Activated CD8-positive, alpha-beta T cell treated with anti-CD3 and anti-CD28 coated beads, Interleukin-2, amount 10 ng/mL, durations not matched to agents 7 days and 5 days (primary cell): Measurements from ENCODE around the gene CALM3. TPM values are rescaled to one million over a fixed set of nuclear protein-coding genes. Genes with fewer than 3 reads are reported as not detected.

ENCODE experiments used
- ATAC-seq: fragments of 150-1000 bp; cut with Tn5 transposase; one replicate; pipeline ENCODE4 v1.10.0; 2021; ENCODE audit warnings: moderate library complexity
- CTCF ChIA-PET: fragments of 350-600 bp; sonication (Branson Sonifier 250); formaldehyde crosslinking; loops from one replicate; lab custom pipeline; 2021; ENCODE audit warnings: antibody characterized with exemption; lab: Charles Lee
- POLR2A ChIA-PET: fragments of 350-600 bp; sonication (Branson Sonifier 250); formaldehyde crosslinking; loops from one replicate; lab custom pipeline; 2021; ENCODE audit warnings: antibody characterized with exemption; lab: Charles Lee
- DNase-seq: peaks from one replicate; pipeline ENCODE4 v3.0.0-alpha.2; 2020
- H3K27ac Mint-ChIP-seq: one replicate; pipeline ENCODE4 v1.8.0; 2021; ENCODE audit warnings: mild to moderate bottlenecking, mixed read lengths
- H3K27me3 Mint-ChIP-seq: one replicate; pipeline ENCODE4 v1.8.0; 2021; ENCODE audit warnings: low read depth, mixed read lengths
- H3K36me3 Mint-ChIP-seq: one replicate; pipeline ENCODE4 v1.8.0; 2021; ENCODE audit warnings: low read depth, mixed read lengths
- H3K4me1 Mint-ChIP-seq: one replicate; pipeline ENCODE4 v1.8.0; 2021; ENCODE audit warnings: low read depth, mixed read lengths
- H3K4me3 Mint-ChIP-seq: one replicate; pipeline ENCODE4 v1.8.0; 2021; ENCODE audit warnings: mild to moderate bottlenecking, mixed read lengths
- H3K9me3 Mint-ChIP-seq: one replicate; pipeline ENCODE4 v1.8.0; 2022; ENCODE audit warnings: mixed read lengths; ENCODE audit not compliant: insufficient read depth
- total RNA-seq, 2 experiments: library from RNA; stranded (reverse); gene quantifications; one replicate each; pipeline ENCODE4 v1.2.3, GENCODE V29; 2021

The CALM3 gene
- total RNA-seq, 2 experiments from 2014 or later, result 646 to 682 TPM

DNA sequence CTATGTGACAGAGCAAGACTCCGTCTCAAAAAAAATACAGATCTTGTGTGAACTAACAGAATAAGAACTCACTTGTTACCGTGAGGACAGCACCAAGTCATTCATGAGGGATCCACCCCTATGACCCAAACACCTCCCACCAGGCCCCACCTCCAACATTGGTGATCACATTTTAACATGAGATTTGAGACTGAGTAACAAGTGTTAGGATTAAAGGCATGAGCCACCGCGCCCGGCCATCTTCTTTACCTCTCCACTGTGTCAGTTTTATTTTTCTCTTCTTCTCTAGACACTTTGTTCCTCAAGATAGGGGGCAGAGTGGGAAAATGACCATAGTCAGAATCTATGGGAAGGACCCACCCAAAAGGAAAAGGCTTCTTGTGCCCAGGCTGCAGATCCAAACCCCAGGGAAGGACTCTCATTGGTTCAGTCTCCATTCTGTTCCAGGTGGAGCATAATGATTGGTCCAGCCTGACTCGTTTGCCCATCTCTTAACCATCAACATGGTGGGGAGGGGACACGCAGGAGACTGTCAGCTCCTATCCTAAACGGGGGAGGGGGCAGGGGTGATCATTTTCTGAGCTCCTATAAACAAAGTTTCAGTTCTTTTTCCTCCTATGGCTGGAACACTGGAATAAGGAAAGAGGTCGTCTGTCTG, 1.3 kb upstream of the CALM3 start:
- Mint-ChIP-seq H3K27ac (peak overlapping the region; percentile 100), H3K4me1 (peaks cover 34% of the 10 kb centered on the region), H3K27me3 (peaks cover 3% of the 10 kb centered on the region), H3K36me3 (peaks cover 42% of the 10 kb centered on the region), H3K9me3 (peaks cover 17% of the 10 kb centered on the region), H3K4me3 (peak overlapping the region; percentile 100)
- POLR2A ChIA-PET, result interaction anchor here (0.6 to 4.1 kb wide), 19 partner anchors 11 to 513 kb away, joined by 3 to 84 read pairs (median 6); partner anchors contain the start of genes DACT3, SLC1A5 and ZC3H4
- ATAC-seq (no peak), DNase-seq (peak; percentile 31)
- CTCF ChIA-PET, result interaction anchor here (0.8 to 6.7 kb wide), 14 partner anchors 11 to 128 kb away, joined by 3 to 84 read pairs (median 6); partner anchors contain the start of genes DACT3 and PRKD2

DNA sequence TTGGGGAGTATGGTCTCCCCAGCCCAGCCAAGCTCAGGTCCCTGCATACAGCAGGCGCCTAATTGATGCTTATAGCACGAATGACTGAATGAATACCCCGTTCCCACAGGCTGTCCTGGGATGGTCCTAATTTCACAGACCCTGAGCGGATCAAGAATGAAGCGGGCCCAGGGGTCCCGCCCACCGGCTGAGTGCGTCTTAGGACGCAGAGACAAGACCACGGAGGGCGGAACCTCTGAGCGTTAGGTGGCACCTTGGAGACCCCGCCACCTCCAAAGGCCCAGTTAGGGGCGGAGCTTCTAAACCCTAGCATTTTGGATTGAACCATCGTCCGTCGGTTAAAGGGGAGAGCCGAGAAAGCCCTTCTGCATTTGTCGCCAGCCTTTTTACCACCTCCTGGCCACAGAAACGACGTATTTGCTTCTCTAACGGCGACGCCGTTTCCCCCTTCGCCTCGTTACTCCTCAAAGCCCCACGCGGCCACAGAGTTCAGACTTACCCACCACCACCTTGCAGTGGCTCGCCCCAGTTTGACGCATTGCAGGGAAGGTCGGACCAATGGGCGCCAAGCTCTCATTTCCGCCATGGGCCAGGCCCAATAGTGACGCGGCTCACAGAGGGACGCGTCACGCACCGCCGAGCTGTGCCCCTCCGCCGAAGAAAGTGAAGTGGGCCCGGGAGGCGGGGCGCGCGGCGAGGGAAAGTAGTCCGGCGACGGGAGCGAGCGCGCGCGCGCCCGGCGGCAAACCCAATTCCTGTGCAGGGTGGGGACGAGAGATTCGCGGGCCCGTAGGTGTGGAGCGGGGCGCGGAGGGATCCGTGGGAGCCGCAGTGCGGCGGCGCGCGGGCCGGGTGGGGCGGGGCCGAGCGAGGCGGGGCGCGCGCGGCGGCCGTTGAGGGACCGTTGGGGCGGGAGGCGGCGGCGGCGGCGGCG, 479 bp upstream of the CALM3 start:
- ChIA-PET CTCF (interaction anchor here (0.6 to 6.7 kb wide), 15 partner anchors 12 to 748 kb away, joined by 3 to 84 read pairs (median 4); partner anchors contain the start of genes DACT3, DHX34 and PRKD2), POLR2A (interaction anchor here (0.5 to 4.1 kb wide), 30 partner anchors 10 to 674 kb away, joined by 3 to 84 read pairs (median 4); partner anchors contain the start of genes DACT3, SLC1A5 and ZC3H4)
- Mint-ChIP-seq H3K27me3 (peaks cover 3% of the 10 kb centered on the region), H3K4me3 (peak overlapping the region; percentile 100), H3K9me3 (peaks cover 17% of the 10 kb centered on the region), H3K4me1 (peaks cover 37% of the 10 kb centered on the region), H3K36me3 (peaks cover 46% of the 10 kb centered on the region), H3K27ac (peak overlapping the region; percentile 100)
- peak; percentile 91 for ATAC-seq
- peak; percentile 98 for DNase-seq

DNA sequence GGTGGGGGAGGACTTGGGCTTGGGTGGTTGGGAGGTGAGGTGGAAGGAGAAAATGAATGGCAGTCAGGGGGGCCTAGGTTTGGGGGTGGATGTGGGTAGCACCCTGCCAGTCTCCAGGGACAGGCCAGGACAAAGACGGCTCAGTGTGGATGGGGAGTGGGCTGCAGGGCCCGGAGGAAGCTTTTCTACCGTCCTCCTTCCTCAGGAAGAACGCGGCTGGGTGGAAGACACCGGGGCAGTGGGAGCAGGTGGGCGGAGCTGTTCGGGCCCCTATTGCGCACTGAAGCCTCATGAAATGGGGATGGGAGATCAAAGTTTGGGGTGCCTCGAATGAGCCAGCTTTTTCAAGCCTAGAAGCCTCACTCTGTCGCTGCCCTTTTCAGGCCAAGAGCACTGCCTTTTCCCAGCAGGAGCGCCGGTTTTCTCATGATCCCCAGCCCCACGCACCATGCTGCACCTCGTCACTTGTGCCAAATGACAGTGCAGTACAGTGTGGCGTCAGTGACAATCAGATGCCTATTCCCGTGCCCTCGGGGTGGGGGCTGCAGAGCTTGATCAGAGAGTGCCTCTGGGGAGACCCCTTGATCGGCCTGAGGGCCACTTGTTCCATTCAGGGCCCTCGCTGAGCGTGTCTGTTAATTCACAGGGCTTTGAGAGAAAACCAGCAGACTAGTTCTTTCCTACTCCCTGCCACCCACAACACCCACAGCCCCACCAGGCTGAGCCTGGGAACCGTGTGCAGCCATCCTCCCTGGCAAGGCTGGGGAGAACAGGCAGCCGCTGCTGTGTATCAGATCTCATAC, 1.5 kb downstream of the CALM3 start:
- Mint-ChIP-seq H3K27ac (peak overlapping the region; percentile 100), H3K4me1 (peaks cover 47% of the 10 kb centered on the region), H3K4me3 (peak overlapping the region; percentile 100), H3K36me3 (peaks cover 64% of the 10 kb centered on the region), H3K27me3 (peaks cover 3% of the 10 kb centered on the region), H3K9me3 (peaks cover 17% of the 10 kb centered on the region)
- ChIA-PET POLR2A (interaction anchor here (0.8 to 4.1 kb wide), 15 partner anchors 8 to 509 kb away, joined by 3 to 84 read pairs (median 8); partner anchors contain the start of genes DACT3 and PPP5C), CTCF (interaction anchor here (0.6 to 6.7 kb wide), 7 partner anchors 10 to 80 kb away, joined by 3 to 84 read pairs (median 5); partner anchors contain the start of gene DACT3)
- peak; percentile 52 for DNase-seq
- peak; percentile 18 for ATAC-seq

DNA sequence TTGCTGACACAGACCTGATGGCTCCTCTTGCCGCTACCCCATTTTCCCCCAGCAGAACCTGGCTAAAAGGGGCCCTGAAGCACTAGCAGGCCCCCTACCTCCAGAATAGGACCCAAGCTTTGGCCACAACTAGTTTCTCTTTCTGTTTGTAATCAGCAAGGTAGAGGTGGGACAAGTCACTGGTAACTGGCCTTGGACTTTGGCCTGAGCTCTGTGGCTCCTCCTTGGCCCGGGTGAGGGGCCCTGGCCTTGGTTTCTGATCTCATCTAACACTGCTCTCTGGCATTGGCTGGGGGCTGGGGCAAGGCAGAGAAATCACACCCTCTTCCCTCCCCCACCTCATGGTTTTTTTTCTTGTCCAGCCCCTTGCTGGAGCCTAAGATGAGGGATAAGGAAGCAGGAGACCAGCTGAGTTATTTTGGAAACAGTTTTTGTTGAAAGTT, 2.1 kb downstream of the CALM3 start:
- Mint-ChIP-seq H3K27me3 (peaks cover 3% of the 10 kb centered on the region), H3K9me3 (peaks cover 11% of the 10 kb centered on the region), H3K4me1 (peaks cover 53% of the 10 kb centered on the region), H3K4me3 (peak overlapping the region; percentile 100), H3K27ac (peak overlapping the region; percentile 100), H3K36me3 (peaks cover 65% of the 10 kb centered on the region)
- no peak for ATAC-seq
- DNase-seq, result no peak
- ChIA-PET CTCF (interaction anchor here (0.9 to 6.7 kb wide), 4 partner anchors 9 to 58 kb away, joined by 3 to 84 read pairs (median 21); partner anchors contain the start of gene DACT3), POLR2A (interaction anchor here (0.7 to 4.1 kb wide), 6 partner anchors 8 to 80 kb away, joined by 3 to 84 read pairs (median 8); no protein-coding TSS in a partner anchor)

DNA sequence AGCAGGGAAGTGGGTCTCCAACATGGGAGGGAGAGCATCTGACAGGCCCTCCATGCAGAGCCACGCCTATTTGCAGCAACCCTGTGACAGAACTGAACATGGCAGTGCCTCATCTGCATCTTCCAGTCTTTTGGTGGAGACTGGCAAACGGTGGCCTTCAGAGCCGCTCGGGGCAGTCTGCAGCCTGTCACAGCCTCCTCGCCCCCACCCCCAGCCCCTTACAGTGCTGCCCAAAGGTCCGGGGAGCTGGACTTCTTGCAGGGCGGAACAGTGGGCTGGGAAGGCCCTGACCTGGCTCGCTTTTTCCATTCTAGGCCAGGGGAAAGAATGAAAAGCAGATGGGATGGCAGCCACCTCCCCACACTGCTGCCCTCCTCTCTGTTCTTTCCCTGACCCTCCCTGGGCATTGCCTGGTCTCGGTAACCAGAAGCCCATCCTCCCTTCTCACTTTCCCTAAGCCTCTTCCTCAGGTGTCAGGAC, 2.7 kb downstream of the CALM3 start:
- H3K4me1 Mint-ChIP-seq, result peaks cover 56% of the 10 kb centered on the region
- POLR2A ChIA-PET, result interaction anchor here (0.7 to 4.1 kb wide), 4 partner anchors 7 to 66 kb away, joined by 3 to 84 read pairs (median 16); no protein-coding TSS in a partner anchor
- no peak for DNase-seq
- peak overlapping the region; percentile 100 for H3K4me3 Mint-ChIP-seq
- peaks cover 5% of the 10 kb centered on the region for H3K9me3 Mint-ChIP-seq
- peaks cover 66% of the 10 kb centered on the region for H3K36me3 Mint-ChIP-seq
- H3K27ac Mint-ChIP-seq, result peak overlapping the region; percentile 100
- CTCF ChIA-PET, result interaction anchor here (0.9 to 6.7 kb wide), 4 partner anchors 9 to 58 kb away, joined by 3 to 84 read pairs (median 21); partner anchors contain the start of gene DACT3
- ATAC-seq, result no peak
- peaks cover 2% of the 10 kb centered on the region for H3K27me3 Mint-ChIP-seq

DNA sequence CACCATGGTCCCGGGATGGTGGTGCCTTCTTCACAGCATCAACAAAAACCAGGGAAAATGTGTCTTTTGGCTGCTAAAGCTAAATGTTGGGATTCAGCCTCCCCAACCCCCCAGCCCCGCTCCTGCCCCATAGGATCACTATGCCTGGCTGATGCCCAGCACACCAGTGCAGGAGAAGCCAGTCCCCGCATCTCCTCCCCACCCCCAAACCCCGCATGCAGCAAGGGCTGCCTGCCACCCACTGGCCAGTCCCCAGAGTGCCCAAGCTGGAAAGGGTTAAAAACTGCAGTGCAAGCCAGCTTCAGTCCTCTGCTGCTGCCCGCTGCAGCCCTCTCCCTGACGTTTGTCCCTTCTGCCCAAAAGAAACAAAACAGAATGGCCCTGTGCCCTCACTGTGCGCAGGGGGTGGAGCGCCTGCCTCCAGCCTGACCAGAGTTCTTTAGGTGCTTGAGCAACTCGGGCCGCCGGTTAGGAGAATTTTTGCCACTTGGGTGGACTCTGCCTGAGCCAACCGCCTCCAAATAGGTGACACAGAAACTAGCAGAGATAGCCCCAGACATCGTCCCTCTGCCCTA, 3.7 kb downstream of the CALM3 start:
- Mint-ChIP-seq H3K27ac (no peak overlapping the region), H3K27me3 (no peaks in the 10 kb centered on the region), H3K36me3 (peaks cover 75% of the 10 kb centered on the region), H3K4me1 (peaks cover 62% of the 10 kb centered on the region), H3K9me3 (no peaks in the 10 kb centered on the region), H3K4me3 (no peak overlapping the region)
- POLR2A ChIA-PET, result interaction anchor here (1.1 to 2.3 kb wide), 4 partner anchors 9 to 82 kb away, joined by 4 to 9 read pairs (median 4); no protein-coding TSS in a partner anchor
- ATAC-seq (no peak), DNase-seq (no peak)
- CTCF ChIA-PET, result interaction anchor here (1.0 to 2.9 kb wide), 2 partner anchors 10 to 57 kb away, joined by 5 to 20 read pairs; partner anchors contain the start of gene DACT3

DNA sequence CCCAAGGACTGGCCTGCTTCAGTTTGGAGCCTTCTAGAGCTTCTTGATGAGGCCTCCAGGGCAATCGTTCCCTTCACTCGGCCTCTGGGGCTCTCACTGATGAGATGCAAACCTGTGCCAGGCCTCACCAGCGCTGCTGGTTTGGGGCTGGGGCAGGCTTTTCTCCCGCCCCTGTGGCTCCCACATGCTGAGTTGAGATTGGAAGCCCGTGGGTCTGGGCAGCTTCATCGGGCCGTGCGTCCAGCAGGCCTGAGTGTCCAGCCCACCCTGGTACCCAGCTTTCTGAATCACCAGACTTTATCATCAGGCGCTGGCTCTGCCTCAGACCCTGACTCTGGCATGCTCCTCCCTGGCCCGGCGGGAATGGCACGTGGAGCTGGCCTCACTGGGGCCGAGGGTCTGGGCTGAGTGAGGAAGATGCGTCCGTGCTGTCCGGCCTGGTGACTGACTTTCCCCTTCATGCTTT, 4.3 kb downstream of the CALM3 start:
- Mint-ChIP-seq H3K27ac (peak overlapping the region; percentile 68), H3K4me3 (no peak overlapping the region), H3K36me3 (peaks cover 77% of the 10 kb centered on the region), H3K9me3 (no peaks in the 10 kb centered on the region), H3K4me1 (peaks cover 62% of the 10 kb centered on the region), H3K27me3 (no peaks in the 10 kb centered on the region)
- ChIA-PET POLR2A (interaction anchor here (0.6 to 2.3 kb wide), 6 partner anchors 8 to 109 kb away, joined by 3 to 9 read pairs (median 4); no protein-coding TSS in a partner anchor), CTCF (interaction anchor here (1.0 to 2.9 kb wide), 4 partner anchors 9 to 76 kb away, joined by 3 to 20 read pairs (median 4); partner anchors contain the start of gene DACT3)
- ATAC-seq, result no peak
- DNase-seq, result no peak

DNA sequence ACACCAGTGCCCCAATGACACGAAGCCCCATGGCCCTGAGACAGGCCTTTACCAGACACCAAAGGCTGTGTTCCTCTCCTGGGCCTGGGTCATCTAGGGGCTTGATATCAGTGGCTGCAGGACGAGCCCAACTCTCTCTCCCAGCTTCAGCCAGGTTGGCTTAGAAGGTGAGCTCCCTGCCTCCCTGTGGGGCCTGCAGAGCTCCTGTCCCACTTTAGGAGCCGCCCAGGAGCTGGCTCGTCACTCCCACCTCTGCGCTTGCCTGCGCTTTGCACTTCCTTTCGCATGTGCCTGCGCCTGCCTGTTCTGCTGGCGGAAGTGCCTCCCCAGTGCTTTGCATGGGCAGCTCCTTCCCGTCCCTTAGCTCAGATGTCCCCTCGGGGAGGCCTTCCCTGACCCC, 4.9 kb downstream of the CALM3 start:
- ATAC-seq (no peak), DNase-seq (no peak)
- Mint-ChIP-seq H3K4me1 (peaks cover 68% of the 10 kb centered on the region), H3K27me3 (no peaks in the 10 kb centered on the region), H3K27ac (peak overlapping the region; percentile 68), H3K36me3 (peaks cover 82% of the 10 kb centered on the region), H3K4me3 (no peak overlapping the region), H3K9me3 (no peaks in the 10 kb centered on the region)
- ChIA-PET POLR2A (interaction anchor here (1.2 to 2.3 kb wide), 4 partner anchors 14 to 109 kb away, joined by 3 to 9 read pairs (median 4); partner anchors contain the start of gene DACT3), CTCF (interaction anchor here (1.2 to 2.9 kb wide), 3 partner anchors 9 to 77 kb away, joined by 3 to 20 read pairs (median 4); partner anchors contain the start of gene DACT3)

DNA sequence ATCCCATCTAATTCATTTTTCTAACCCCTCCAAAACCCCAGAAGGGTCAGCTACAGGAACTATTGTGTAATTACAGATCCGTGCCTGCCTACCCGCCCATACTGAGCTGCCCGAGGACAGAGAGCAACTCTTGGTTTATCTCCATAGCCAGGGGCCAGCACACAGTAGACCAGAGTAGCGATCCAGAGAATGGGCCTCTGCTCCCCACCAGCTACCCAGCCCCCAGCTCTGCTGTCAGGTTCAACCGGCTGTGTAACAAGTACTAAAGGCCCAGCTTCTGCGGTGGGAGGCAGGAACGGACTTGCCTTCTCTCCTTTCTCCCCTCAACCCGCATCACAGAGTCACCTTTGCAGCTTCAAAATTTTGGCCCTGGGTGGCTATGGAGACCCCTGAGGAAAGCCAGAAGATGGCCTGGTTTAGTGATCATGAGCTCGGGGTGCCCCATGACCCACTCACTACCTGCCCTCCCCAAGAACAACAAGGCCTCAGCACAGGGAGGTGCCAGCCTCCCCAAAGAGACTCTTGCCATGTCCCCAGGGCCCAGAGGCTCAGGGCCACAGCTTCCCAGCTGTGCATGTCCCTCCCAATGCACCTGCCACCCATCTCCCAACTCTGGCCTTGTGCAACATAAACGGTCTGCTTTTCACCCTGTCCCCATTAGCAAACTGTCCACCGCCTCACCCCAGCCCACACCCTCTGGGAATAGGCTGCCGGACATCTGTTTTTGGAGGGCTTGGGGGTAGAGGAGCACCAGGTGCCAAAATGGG, 5.7 kb downstream of the CALM3 start:
- peaks cover 83% of the 10 kb centered on the region for H3K36me3 Mint-ChIP-seq
- DNase-seq, result no peak
- no peak overlapping the region for H3K4me3 Mint-ChIP-seq
- H3K27ac Mint-ChIP-seq, result no peak overlapping the region
- CTCF ChIA-PET, result interaction anchor here (1.1 to 2.9 kb wide), 4 partner anchors 8 to 78 kb away, joined by 3 to 20 read pairs (median 4); partner anchors contain the start of gene DACT3
- H3K4me1 Mint-ChIP-seq, result peaks cover 77% of the 10 kb centered on the region
- H3K27me3 Mint-ChIP-seq, result no peaks in the 10 kb centered on the region
- ATAC-seq, result no peak
- POLR2A ChIA-PET, result interaction anchor here (0.8 to 2.6 kb wide), 6 partner anchors 11 to 108 kb away, joined by 3 to 11 read pairs (median 4); partner anchors contain the start of gene DACT3
- H3K9me3 Mint-ChIP-seq, result no peaks in the 10 kb centered on the region
